GM12878 (cell line): Measurements from ENCODE around the gene TGFBR3. TPM values are rescaled to one million over a fixed set of nuclear protein-coding genes. Genes with fewer than 3 reads are reported as not detected.

Experiments
- ATAC-seq: fragments of 200-7000 bp; cut with Tn5 transposase; 3 replicates; pipeline ENCODE4 v1.9.1; 2020; ENCODE audit warnings: mild to moderate bottlenecking, moderate library complexity
- BruUV-seq: library from RNA; stranded (reverse); fragments of 400-500 nt; replicated peaks from 2 replicates; lab custom pipeline; 2021; lab: Mats Ljungman, UMichigan
- CTCF ChIA-PET: fragments of 300-600 bp; sonication (Branson Sonifier 250); formaldehyde crosslinking; extraction: SDS; loops from one replicate; lab custom pipeline; 2021; ENCODE audit warnings: inconsistent platforms; lab: Yijun Ruan, JAX
- POLR2A ChIA-PET: fragments of 350-600 bp; formaldehyde crosslinking; extraction: SDS; loops from one replicate; lab custom pipeline; 2021; ENCODE audit warnings: inconsistent platforms; lab: Charles Lee
- RAD21 ChIA-PET: fragments of 300-600 bp; sonication (Branson Sonifier 250); formaldehyde crosslinking; loops from one replicate; lab custom pipeline; 2023; ENCODE audit warnings: antibody characterized with exemption; ENCODE audit not compliant: unreplicated experiment; lab: Charles Lee
- SMC1A ChIA-PET: fragments of 300-600 bp; sonication (Branson Sonifier 250); formaldehyde crosslinking; loops from one replicate; lab custom pipeline; 2023; ENCODE audit not compliant: unreplicated experiment, uncharacterized antibody; lab: Charles Lee
- DNase-seq: peaks from one replicate; pipeline ENCODE4 v3.0.0-alpha.2; 2011; ENCODE audit warnings: low read depth, low spot score
- FAIRE-seq: peaks from 3 replicates; lab custom pipeline; 2011; peaks lifted over from hg19 to GRCh38; lab: Jason Lieb, UNC
- H2AFZ ChIP-seq: 2 replicates; pipeline ENCODE4 v1.6.0; 2011; ENCODE audit warnings: low read depth, low read length, control low read depth; ENCODE audit not compliant: control insufficient read depth
- H3K27ac ChIP-seq: 2 replicates; pipeline ENCODE4 v1.5.1; 2011; ENCODE audit warnings: control low read depth; ENCODE audit not compliant: control insufficient read depth, insufficient read depth
- H3K27me3 ChIP-seq, 2 experiments: replicated peaks in 1 of 2; 2 replicates each; pipeline versions ENCODE4 v1.6.0 to v1.6.1; 2011; ENCODE audit warnings: low read length in 1 of 2; ENCODE audit not compliant: control insufficient read depth in 2 of 2, insufficient read depth in 2 of 2
- H3K36me3 ChIP-seq, 2 experiments: 2 replicates each; pipeline ENCODE4 v1.5.1; 2011; ENCODE audit warnings: low read length in 1 of 2; ENCODE audit not compliant: control insufficient read depth in 2 of 2, insufficient read depth in 2 of 2
- H3K4me1 ChIP-seq: 2 replicates; pipeline ENCODE4 v1.6.1; 2011; ENCODE audit warnings: mild to moderate bottlenecking, low read length, moderate library complexity, mixed read lengths; ENCODE audit not compliant: control insufficient read depth, insufficient read depth
- H3K4me2 ChIP-seq: 2 replicates; pipeline ENCODE4 v1.6.0; 2011; ENCODE audit warnings: control low read depth; ENCODE audit not compliant: control insufficient read depth, insufficient read depth
- H3K4me3 ChIP-seq: fragments of 200-600 bp; sonication (generic); 2 replicates; pipeline ENCODE4 v1.5.1; 2016
- H3K79me2 ChIP-seq: 2 replicates; pipeline ENCODE4 v1.6.0; 2011; ENCODE audit warnings: low read length; ENCODE audit not compliant: control insufficient read depth, insufficient read depth
- H3K9ac ChIP-seq: 2 replicates; pipeline ENCODE4 v1.8.0; 2011; ENCODE audit warnings: low read length, control low read depth, mixed read lengths; ENCODE audit not compliant: control insufficient read depth, insufficient read depth
- H3K9me3 ChIP-seq: replicated peaks from 3 replicates; pipeline ENCODE4 v1.5.1; 2011; ENCODE audit warnings: mild to moderate bottlenecking, low read length; ENCODE audit not compliant: control insufficient read depth, insufficient read depth
- H4K20me1 ChIP-seq: 2 replicates; pipeline ENCODE4 v1.6.0; 2011; ENCODE audit not compliant: control insufficient read depth, insufficient read depth
- BRCA1 ChIP-seq: IDR thresholded peaks from 2 replicates; pipeline ENCODE4 v1.6.1; 2011; ENCODE audit warnings: low read depth, low read length, improper control_type of control experiment
- CHD4 ChIP-seq: fragments of 200-600 bp; sonication (generic); IDR thresholded peaks from 2 replicates; pipeline ENCODE4 v1.6.1; 2016; ENCODE audit warnings: mild to moderate bottlenecking
- CREB1 ChIP-seq: IDR thresholded peaks from 2 replicates; pipeline ENCODE4 v1.6.1; 2012; ENCODE audit warnings: low read depth, mild to moderate bottlenecking, inconsistent platforms
- DPF2 ChIP-seq: fragments of 450-650 bp; IDR thresholded peaks from 2 replicates; pipeline ENCODE4 v1.6.1; 2017; ENCODE audit warnings: mild to moderate bottlenecking
- EP300 ChIP-seq, 2 experiments: fragments of 150-350 bp in 1 of 2; IDR thresholded peaks; 2 replicates each; pipeline ENCODE4 v1.6.1; 2011 to 2012; ENCODE audit warnings: low read depth in 2 of 2, low read length in 2 of 2, borderline replicate concordance in 1 of 2, improper control_type of control experiment in 1 of 2, inconsistent platforms in 1 of 2; ENCODE audit not compliant: control insufficient read depth in 1 of 2
- FOS ChIP-seq: IDR thresholded peaks from 3 replicates; pipeline ENCODE4 v1.6.1; 2011; ENCODE audit warnings: borderline replicate concordance; ENCODE audit not compliant: insufficient read length; ENCODE audit errors: extremely low read depth
- NFXL1 ChIP-seq: fragments of 450-650 bp; IDR thresholded peaks from 2 replicates; pipeline ENCODE4 v1.6.1; 2017; ENCODE audit warnings: antibody characterized with exemption, mild to moderate bottlenecking, borderline replicate concordance
- SMARCA5 ChIP-seq: fragments of 450-650 bp; IDR thresholded peaks from 2 replicates; pipeline ENCODE4 v1.6.1; 2017; ENCODE audit warnings: mild to moderate bottlenecking
- STAT3 ChIP-seq: IDR thresholded peaks from 2 replicates; pipeline ENCODE4 v1.6.1; 2011; ENCODE audit warnings: low read depth, low read length, improper control_type of control experiment
- TCF7 ChIP-seq: IDR thresholded peaks from 2 replicates; pipeline ENCODE4 v1.6.1; 2014; ENCODE audit warnings: antibody characterized with exemption, borderline replicate concordance
- WGBS: methylation state at CpG from one replicate; pipeline ENCODE4 v1.1.6; 2016; ENCODE audit warnings: low lambda C conversion rate; ENCODE audit not compliant: insufficient replicate concordance, insufficient coverage; ENCODE audit errors: missing lambda C conversion rate; 5-methylcytosine and 5-hydroxymethylcytosine counted together
- in situ Hi-C: fragments of 300-500 bp; cut with MboI; formaldehyde crosslinking; loops from 9 replicates; pipeline ENCODE4 v1.14.3; 2018; ENCODE audit warnings: mixed read lengths
- intact Hi-C: fragments of 100-400 bp; cut with micrococcal nuclease; formaldehyde crosslinking; loops from one replicate; pipeline ENCODE4 v1.14.2; 2022; ENCODE audit not compliant: unreplicated experiment
- polyA plus RNA-seq, 11 experiments: library from polyadenylated mRNA; depleted of rRNA in 4 of 11; unstranded in 6 of 11; stranded (reverse) in 5 of 11; fragments of >200 nt; fragmentation: Nextera tagmentation in 4 of 11; fragmentation: Illumina TruSeq in 1 of 11; extraction: Ambion mirVana in 4 of 11; extraction: Trizol in 1 of 11; gene quantifications; 1 replicate in 1 of 11; 2 replicates in 10 of 11; pipeline versions ENCODE4 v1.2.1 to v1.2.3, GENCODE V29; 2011 to 2016; ENCODE audit warnings: inconsistent platforms in 2 of 11, missing spikeins in 2 of 11, low read depth in 1 of 11
- total RNA-seq, 4 experiments: library from RNA; depleted of rRNA in 3 of 4; stranded (reverse); fragments of >200 nt in 3 of 4; fragmentation: Illumina TruSeq in 1 of 4; extraction: Trizol in 1 of 4; gene quantifications; 2 replicates each; pipeline versions ENCODE4 v1.2.1 to v1.2.3, GENCODE V29; 2013 to 2021
- TF ChIP-seq, protein P1 (sequence below): IDR thresholded peaks from 2 replicates; pipeline ENCODE4 v1.6.1; 2012; ENCODE audit warnings: low read length, inconsistent platforms
- TF ChIP-seq, protein P2 (sequence below): fragments of 450-650 bp; conservative IDR thresholded peaks from 2 replicates; pipeline ENCODE4 v1.6.1; 2017; ENCODE audit warnings: mild to moderate bottlenecking, moderate library complexity

TGFBR3 gene
- total and polyA plus RNA-seq, 10 of the 15 experiments (the other 5 are each of a cell fraction or from before 2014, with no cell fraction given), result 2.7 to 16.5 (median 12.6) TPM

DNA sequence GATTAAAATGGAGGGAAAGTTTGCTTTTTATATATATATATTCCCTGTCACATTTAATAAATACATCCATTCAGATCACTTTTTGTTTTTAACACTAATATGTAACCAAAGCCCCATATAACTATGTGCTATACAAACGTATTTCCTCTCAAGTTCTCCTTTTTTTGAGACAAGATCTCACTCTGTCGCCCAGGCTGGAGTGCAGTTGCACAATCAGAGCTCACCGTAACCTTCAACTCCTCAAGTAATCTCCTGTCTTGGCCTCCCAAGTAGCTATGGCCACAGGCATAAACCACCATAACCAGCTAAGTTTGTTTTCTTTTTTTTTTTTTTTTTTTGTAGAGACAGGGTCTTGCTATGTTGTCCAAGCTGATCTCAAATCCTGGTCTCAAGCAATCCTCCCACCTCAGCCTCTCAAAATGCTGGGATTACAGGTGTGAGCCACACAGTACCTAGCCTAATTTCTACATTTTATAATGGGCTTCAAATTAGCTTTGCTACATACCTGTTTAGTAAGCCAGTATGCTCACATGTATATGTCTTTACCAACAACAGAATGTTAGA lies 120.0 kb downstream of the TGFBR3 start (continued):
- no peak for TF ChIP-seq CREB1

DNA sequence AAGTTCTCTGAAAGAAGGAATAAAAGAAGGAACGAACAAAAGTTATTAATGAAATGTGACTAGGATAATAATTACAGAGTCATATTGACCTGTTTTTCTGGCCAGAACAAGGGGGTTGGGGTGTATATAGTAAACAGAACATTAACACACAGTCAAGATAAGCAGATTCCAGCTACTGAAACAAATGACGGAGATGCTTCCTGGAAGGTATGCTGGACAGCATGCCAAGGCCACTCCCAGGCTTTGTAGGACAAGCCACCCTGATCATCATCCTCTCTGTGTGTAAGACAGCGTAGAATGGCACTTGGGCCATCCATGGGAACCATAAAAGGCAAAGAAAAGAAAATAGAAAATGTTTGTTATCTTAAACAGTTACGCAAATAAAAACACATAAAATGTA lies 120.7 kb downstream of the TGFBR3 start:
- no peak overlapping the region for H3K9ac ChIP-seq
- H3K4me2 ChIP-seq, result no peak overlapping the region
- TF ChIP-seq, protein P1, sequence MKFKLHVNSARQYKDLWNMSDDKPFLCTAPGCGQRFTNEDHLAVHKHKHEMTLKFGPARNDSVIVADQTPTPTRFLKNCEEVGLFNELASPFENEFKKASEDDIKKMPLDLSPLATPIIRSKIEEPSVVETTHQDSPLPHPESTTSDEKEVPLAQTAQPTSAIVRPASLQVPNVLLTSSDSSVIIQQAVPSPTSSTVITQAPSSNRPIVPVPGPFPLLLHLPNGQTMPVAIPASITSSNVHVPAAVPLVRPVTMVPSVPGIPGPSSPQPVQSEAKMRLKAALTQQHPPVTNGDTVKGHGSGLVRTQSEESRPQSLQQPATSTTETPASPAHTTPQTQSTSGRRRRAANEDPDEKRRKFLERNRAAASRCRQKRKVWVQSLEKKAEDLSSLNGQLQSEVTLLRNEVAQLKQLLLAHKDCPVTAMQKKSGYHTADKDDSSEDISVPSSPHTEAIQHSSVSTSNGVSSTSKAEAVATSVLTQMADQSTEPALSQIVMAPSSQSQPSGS, result no peak
- no peak for TF ChIP-seq STAT3
- no peak for TF ChIP-seq SMARCA5
- no peak for TF ChIP-seq BRCA1
- no peak for TF ChIP-seq NFXL1
- TF ChIP-seq DPF2, result no peak
- TF ChIP-seq CHD4, result no peak
- TF ChIP-seq EP300 (IDR thresholded peaks at IDR 0.05; ENCODE audit: borderline replicate concordance in 1 of 2, control insufficient read depth in 1 of 2, low read depth in 2 of 2, low read length in 2 of 2), result no peak
- no peak for TF ChIP-seq FOS
- TF ChIP-seq TCF7, result no peak
- TF ChIP-seq, protein P2, sequence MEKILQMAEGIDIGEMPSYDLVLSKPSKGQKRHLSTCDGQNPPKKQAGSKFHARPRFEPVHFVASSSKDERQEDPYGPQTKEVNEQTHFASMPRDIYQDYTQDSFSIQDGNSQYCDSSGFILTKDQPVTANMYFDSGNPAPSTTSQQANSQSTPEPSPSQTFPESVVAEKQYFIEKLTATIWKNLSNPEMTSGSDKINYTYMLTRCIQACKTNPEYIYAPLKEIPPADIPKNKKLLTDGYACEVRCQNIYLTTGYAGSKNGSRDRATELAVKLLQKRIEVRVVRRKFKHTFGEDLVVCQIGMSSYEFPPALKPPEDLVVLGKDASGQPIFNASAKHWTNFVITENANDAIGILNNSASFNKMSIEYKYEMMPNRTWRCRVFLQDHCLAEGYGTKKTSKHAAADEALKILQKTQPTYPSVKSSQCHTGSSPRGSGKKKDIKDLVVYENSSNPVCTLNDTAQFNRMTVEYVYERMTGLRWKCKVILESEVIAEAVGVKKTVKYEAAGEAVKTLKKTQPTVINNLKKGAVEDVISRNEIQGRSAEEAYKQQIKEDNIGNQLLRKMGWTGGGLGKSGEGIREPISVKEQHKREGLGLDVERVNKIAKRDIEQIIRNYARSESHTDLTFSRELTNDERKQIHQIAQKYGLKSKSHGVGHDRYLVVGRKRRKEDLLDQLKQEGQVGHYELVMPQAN, result no peak
- TF ChIP-seq, all 136 proteins: peak for 0
- no TSS peak for BruUV-seq
- SMC1A ChIA-PET, result no interaction called here
- intact Hi-C loops (no loop called here), in situ Hi-C loops (no loop called here)
- H2AFZ ChIP-seq, result no peak overlapping the region
- FAIRE-seq (no peak), ATAC-seq (no peak), DNase-seq (no peak)
- H3K9me3 ChIP-seq, result no peaks in the 10 kb centered on the region
- H3K36me3 ChIP-seq, result no peaks in the 10 kb centered on the region
- H4K20me1 ChIP-seq, result no peaks in the 10 kb centered on the region
- POLR2A ChIA-PET, result interaction anchor here (0.6 kb wide), 1 partner anchor 11 kb away, joined by 4 read pairs; no protein-coding TSS in a partner anchor
- H3K27me3 ChIP-seq, result no peaks in the 10 kb centered on the region
- no peaks in the 10 kb centered on the region for H3K4me1 ChIP-seq
- no peaks in the 10 kb centered on the region for H3K79me2 ChIP-seq
- 86% methylated on average over 4 of the region's 4 CpGs for WGBS
- no peak overlapping the region for H3K4me3 ChIP-seq
- CTCF ChIA-PET, result interaction anchor here (1.5 kb wide), 1 partner anchor 11 kb away, joined by 3 read pairs; no protein-coding TSS in a partner anchor
- RAD21 ChIA-PET, result no interaction called here
- no peak overlapping the region for H3K27ac ChIP-seq
